ENCODE data around the gene ARMH1.

Gene ARMH1

DNA sequence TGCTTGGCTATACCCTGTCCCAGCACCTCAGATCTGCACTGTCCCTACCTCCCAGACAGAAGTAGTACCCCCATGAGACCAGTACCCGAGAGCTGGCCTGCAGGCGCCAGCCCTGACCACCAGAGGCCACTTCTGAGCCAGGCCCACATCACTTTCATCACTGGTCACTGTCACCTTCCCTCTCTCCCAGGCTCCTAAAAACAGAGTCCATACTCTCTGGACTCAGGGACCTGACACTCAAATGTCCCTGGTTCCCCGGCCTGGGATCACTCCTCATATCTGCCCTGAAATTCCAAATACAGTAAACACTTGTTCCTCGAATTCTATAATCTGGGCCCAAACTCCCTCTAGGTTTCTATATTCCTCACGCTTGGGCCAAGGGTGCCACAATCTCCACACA lies 18.9 kb upstream of the ARMH1 start:
- H3K9ac ChIP-seq (ENCODE audit: low read length), result no peak overlapping the region
- no peaks in the 10 kb centered on the region for H3K79me2 ChIP-seq (ENCODE audit: low read length)
- no peaks in the 10 kb centered on the region for H4K20me1 ChIP-seq (ENCODE audit: insufficient read depth, low read length)
- no peak overlapping the region for H3K4me3 ChIP-seq (ENCODE audit: low read length)
- no peaks in the 10 kb centered on the region for H3K36me3 ChIP-seq (replicated peaks; ENCODE audit: low read depth, low read length)
- H3K27me3 ChIP-seq (ENCODE audit: low read depth, low read length), result no peaks in the 10 kb centered on the region
- no peak overlapping the region for H3K4me2 ChIP-seq (ENCODE audit: low read length)
- no peak overlapping the region for H2AFZ ChIP-seq (ENCODE audit: low read depth, low read length)
- no peak for TF ChIP-seq EZH2phosphoT487 (IDR thresholded peaks at IDR 0.05; ENCODE audit: low read depth)
- TF ChIP-seq, protein P1, sequence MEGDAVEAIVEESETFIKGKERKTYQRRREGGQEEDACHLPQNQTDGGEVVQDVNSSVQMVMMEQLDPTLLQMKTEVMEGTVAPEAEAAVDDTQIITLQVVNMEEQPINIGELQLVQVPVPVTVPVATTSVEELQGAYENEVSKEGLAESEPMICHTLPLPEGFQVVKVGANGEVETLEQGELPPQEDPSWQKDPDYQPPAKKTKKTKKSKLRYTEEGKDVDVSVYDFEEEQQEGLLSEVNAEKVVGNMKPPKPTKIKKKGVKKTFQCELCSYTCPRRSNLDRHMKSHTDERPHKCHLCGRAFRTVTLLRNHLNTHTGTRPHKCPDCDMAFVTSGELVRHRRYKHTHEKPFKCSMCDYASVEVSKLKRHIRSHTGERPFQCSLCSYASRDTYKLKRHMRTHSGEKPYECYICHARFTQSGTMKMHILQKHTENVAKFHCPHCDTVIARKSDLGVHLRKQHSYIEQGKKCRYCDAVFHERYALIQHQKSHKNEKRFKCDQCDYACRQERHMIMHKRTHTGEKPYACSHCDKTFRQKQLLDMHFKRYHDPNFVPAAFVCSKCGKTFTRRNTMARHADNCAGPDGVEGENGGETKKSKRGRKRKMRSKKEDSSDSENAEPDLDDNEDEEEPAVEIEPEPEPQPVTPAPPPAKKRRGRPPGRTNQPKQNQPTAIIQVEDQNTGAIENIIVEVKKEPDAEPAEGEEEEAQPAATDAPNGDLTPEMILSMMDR (IDR thresholded peaks at IDR 0.05; ENCODE audit: low read depth, low read length), result peak; percentile 43
- H3K27ac ChIP-seq (ENCODE audit: low read length), result no peak overlapping the region
- no peaks in the 10 kb centered on the region for H3K4me1 ChIP-seq (ENCODE audit: low read length)
- H3K9me3 ChIP-seq (ENCODE audit: insufficient read depth, low read length), result no peaks in the 10 kb centered on the region

DNA sequence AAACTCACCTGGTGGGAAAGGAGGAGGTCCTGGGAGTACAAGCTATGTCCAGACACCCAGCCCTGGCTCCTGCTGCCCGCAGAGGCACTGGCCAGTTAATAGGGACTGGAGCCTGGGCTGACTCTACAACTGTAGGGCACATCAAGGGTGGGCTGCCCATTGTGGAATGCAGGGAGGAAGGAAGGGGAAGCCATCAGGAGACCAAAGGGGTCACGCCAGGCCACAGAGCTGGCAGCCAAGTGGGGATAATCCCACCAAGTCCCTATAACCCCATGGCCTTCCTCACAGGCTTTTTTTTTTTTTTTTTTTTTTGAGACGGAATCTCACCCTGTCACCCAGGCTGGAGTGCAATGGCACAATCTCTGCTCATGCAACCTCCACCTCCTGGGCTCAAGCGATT lies 14.9 kb upstream of the ARMH1 start:
- no peaks in the 10 kb centered on the region for H4K20me1 ChIP-seq (ENCODE audit: insufficient read depth, low read length)
- no peak overlapping the region for H2AFZ ChIP-seq (ENCODE audit: low read depth, low read length)
- no peaks in the 10 kb centered on the region for H3K9me3 ChIP-seq (ENCODE audit: insufficient read depth, low read length)
- H3K36me3 ChIP-seq (replicated peaks; ENCODE audit: low read depth, low read length), result no peaks in the 10 kb centered on the region
- H3K4me1 ChIP-seq (ENCODE audit: low read length), result peaks cover 3% of the 10 kb centered on the region; the same call in 1 of the 2 replicates
- no peak overlapping the region for H3K9ac ChIP-seq (ENCODE audit: low read length)
- TF ChIP-seq, protein P1 (IDR thresholded peaks at IDR 0.05; ENCODE audit: low read depth, low read length), result no peak
- no peak for TF ChIP-seq EZH2phosphoT487 (IDR thresholded peaks at IDR 0.05; ENCODE audit: low read depth)
- H3K79me2 ChIP-seq (ENCODE audit: low read length), result no peaks in the 10 kb centered on the region
- H3K27me3 ChIP-seq (ENCODE audit: low read depth, low read length), result no peaks in the 10 kb centered on the region
- H3K4me3 ChIP-seq (ENCODE audit: low read length), result no peak overlapping the region
- no peak overlapping the region for H3K27ac ChIP-seq (ENCODE audit: low read length)
- H3K4me2 ChIP-seq (ENCODE audit: low read length), result no peak overlapping the region

DNA sequence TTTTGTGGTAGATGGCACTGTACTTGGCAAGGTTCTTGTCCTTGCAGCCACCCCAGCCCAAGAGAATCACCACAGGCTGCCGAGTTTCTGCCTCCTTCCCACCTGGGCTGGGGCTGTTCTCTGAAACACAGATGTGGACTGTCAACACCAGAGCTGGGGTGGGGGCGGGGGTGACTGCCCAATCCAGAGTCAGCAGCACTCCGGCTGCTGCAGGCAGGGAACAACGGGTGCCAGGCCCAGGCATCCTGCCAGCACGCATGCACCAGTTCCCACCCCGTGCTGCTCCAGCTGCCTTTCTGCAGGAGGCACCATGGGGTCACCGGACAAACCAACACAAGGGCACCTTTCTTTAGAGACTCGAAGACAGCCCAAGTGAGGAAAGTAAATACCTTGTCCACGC lies 14.3 kb upstream of the ARMH1 start:
- Histone ChIP-seq H3K27me3 (ENCODE audit: low read depth, low read length) (no peaks in the 10 kb centered on the region), H3K36me3 (replicated peaks; ENCODE audit: low read depth, low read length) (no peaks in the 10 kb centered on the region), H3K79me2 (ENCODE audit: low read length) (no peaks in the 10 kb centered on the region), H4K20me1 (ENCODE audit: insufficient read depth, low read length) (no peaks in the 10 kb centered on the region), H3K4me1 (ENCODE audit: low read length) (peaks cover 8% of the 10 kb centered on the region; the same call in 1 of the 2 replicates), H3K9me3 (ENCODE audit: insufficient read depth, low read length) (no peaks in the 10 kb centered on the region), H3K4me3 (ENCODE audit: low read length) (no peak overlapping the region), H3K4me2 (ENCODE audit: low read length) (no peak overlapping the region), H3K27ac (ENCODE audit: low read length) (no peak overlapping the region), H2AFZ (ENCODE audit: low read depth, low read length) (no peak overlapping the region), H3K9ac (ENCODE audit: low read length) (no peak overlapping the region)
- no peak for TF ChIP-seq EZH2phosphoT487 (IDR thresholded peaks at IDR 0.05; ENCODE audit: low read depth)
- TF ChIP-seq, protein P1 (IDR thresholded peaks at IDR 0.05; ENCODE audit: low read depth, low read length), result no peak

DNA sequence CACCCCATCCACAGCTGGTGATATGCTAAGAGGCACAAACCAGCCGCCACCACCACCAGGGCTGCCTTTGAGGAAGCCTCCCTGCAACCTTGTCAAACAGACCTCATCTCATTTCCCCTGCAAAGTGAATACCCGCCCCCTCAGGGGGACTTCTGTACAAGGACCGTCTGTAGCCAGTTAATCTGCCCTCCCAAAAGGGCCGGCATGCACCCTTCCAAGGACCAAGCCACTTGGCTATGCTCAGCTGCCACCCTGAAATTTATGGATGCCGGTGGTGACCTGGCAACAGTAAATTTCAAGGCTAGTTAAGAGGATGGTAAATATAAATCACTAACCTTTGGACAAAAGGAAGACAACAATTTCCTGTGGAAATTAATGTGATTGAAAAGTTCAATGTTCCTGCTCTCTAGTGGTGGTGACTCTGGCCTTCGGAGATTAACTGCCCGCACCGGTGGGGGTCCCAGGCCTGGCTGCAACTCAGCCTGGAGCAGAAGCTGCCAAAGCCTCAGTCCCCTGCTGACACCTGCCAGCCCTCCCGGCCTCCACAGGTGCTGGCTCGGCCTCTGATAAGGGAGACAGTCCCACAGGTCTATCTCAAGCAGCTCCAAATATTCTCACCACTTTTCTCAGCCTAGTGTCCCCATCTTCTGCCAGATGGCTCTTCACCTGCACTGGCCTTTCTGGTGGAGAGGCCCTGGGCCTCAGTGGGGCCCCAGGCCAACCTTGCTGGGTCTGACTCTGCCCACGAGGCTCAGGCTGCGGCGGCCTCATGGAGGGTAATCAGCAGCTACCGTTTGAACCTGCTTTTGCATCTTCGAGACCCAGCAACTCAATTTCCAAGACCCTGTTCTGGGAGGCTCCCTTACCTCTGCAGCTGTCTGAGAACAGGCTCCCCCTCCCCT lies 12.5 kb upstream of the ARMH1 start:
- H3K4me2 ChIP-seq (ENCODE audit: low read length), result no peak overlapping the region
- no peaks in the 10 kb centered on the region for H4K20me1 ChIP-seq (ENCODE audit: insufficient read depth, low read length)
- H2AFZ ChIP-seq (ENCODE audit: low read depth, low read length), result no peak overlapping the region
- peaks cover 8% of the 10 kb centered on the region; the same call in 1 of the 2 replicates for H3K4me1 ChIP-seq (ENCODE audit: low read length)
- no peak overlapping the region for H3K27ac ChIP-seq (ENCODE audit: low read length)
- TF ChIP-seq, protein P1 (IDR thresholded peaks at IDR 0.05; ENCODE audit: low read depth, low read length), result no peak
- no peak for TF ChIP-seq EZH2phosphoT487 (IDR thresholded peaks at IDR 0.05; ENCODE audit: low read depth)
- no peak overlapping the region for H3K4me3 ChIP-seq (ENCODE audit: low read length)
- no peaks in the 10 kb centered on the region for H3K27me3 ChIP-seq (ENCODE audit: low read depth, low read length)
- no peaks in the 10 kb centered on the region for H3K36me3 ChIP-seq (replicated peaks; ENCODE audit: low read depth, low read length)
- H3K79me2 ChIP-seq (ENCODE audit: low read length), result no peaks in the 10 kb centered on the region
- H3K9ac ChIP-seq (ENCODE audit: low read length), result no peak overlapping the region
- H3K9me3 ChIP-seq (ENCODE audit: insufficient read depth, low read length), result no peaks in the 10 kb centered on the region
